ENCODE data around the gene POLR2J3. TPM values are rescaled to one million over a fixed set of nuclear protein-coding genes. Genes with fewer than 3 reads are reported as not detected.
"Not testable (repeated sequence)": the region's sequence is repeated elsewhere in the genome, so short reads cannot be mapped to it uniquely, and the experiment has no call there.

The POLR2J3 gene
- total and polyA plus RNA-seq, 10 donors = 26.9 to 67.3 (median 43.7) TPM

DNA sequence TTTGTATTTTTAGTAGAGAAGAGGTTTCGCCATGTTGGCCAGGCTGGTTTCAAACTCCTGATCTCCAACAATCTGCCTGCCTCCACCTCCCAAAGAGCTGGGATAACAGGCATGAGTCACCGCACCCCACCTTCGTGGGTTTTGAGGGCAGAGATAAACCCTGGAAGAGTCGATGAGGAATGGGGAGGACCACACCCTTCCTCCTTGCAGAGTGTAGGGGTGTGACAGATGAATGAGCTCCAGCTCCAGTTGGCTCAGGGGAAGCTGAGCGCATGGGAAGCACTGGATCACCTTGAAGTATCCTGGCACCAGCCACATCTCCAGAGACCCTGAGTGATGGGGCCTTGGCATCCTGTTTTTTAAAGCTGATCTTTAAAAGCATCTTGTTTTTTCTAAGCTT, 11.1 kb upstream of the POLR2J3 start:
- H3K27ac ChIP-seq; intact Hi-C loops (cut with DNase I; ENCODE audit: low total_unique reads); H3K9me3 ChIP-seq; H3K4me1 ChIP-seq; H3K36me3 ChIP-seq; H3K27me3 ChIP-seq (replicated peaks in 1 of 7); DNase-seq; H3K4me3 ChIP-seq: not testable (repeated sequence)
- no CpG with 5 or more reads among the region's 5 CpGs for WGBS, 5 donors

DNA sequence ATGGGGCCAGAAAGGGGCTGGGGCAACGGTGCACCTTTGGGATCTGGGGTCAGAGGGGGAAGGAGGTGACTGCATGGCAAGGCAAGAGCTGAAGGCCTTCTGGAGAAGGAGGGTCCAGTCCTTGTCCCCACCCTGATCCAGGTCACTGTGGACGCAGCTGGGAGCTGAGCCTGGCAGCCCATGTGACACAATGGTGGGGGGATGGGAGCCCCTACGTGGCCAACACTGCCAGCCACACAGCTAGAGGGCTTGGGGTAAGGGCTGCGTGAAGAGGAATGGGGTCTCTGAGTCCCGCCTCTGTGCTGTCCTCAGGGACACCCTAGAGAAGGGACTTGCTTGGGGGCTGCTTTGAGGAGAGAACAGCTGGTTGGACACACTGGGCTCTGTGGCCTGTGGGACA, 9.3 kb upstream of the POLR2J3 start:
- H3K27ac ChIP-seq; H3K36me3 ChIP-seq; intact Hi-C loops (cut with DNase I; ENCODE audit: low total_unique reads); H3K9me3 ChIP-seq; H3K4me3 ChIP-seq; H3K4me1 ChIP-seq; DNase-seq; H3K27me3 ChIP-seq (replicated peaks in 1 of 7): not testable (repeated sequence)
- no CpG with 5 or more reads among the region's 5 CpGs for WGBS, 5 donors

DNA sequence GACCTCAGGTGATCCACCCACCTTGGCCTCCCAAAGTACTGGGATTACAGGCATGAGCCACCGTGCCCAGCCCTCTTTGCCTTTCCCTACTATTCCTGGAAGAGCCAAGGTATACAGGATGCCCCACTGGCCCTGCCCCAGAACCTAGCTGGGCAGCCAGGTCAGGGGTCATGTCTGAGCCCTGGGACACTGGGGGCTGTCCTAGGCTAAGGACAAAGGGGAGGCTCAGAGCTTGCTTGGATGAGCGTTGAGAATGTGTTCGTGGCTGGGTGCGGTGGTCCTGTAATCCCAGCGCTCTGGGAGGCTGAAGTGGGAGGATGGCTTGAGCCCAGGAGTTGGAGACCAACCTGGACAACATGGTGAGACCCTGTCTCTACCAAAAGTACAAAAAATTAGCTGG, 6.1 kb upstream of the POLR2J3 start:
- H3K27ac ChIP-seq; H3K4me1 ChIP-seq; H3K4me3 ChIP-seq; H3K9me3 ChIP-seq; H3K36me3 ChIP-seq; DNase-seq; H3K27me3 ChIP-seq (replicated peaks in 1 of 7); intact Hi-C loops (cut with DNase I; ENCODE audit: low total_unique reads): not testable (repeated sequence)
- WGBS, 5 donors = 68 to 97% (median 88%) methylated on average over 1 to 5 of the region's 5 CpGs

DNA sequence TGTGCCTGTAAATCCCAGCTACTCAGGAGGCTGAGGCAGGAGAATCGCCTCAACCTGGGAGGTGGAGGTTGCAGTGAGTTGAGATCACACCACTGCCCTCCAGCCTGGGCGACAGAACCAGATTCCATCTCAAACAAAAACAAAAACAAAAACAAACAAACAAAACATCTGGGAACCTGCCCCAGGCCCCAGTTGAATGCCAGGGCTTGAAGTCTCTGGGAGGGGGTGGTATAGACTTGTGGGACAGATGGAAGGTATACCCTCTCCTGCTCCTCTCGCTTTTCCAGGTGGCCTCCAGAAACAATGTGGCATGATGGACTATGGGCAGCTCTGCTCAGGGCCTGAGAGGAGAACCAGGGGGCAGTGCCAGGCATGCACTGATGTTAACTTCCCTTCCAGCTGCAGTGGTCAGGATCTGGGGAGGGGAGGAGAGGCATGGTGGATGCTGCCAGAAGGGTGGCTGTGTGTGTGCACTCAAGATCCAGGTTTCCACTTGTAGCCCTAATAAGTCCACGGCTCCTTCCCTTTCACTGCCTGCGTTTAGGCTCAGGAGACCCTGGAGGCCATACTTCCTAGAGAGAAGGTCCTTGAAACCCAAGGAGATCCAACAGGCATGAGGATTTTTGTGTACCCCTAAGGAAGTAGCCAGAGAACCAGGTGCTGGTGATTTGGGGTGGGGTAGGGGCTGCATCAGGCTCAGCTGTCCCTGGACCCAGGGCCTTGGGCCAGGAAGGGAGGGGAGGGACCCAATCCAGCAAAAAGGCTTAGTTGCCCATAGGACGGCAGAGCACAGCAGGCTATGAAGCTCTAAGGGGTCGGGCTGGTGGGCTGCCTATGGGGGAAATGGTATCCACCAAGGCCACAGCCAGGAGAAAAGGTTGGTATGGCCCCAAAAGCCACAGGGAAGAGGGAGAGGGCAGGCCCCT, 5.2 kb upstream of the POLR2J3 start:
- H3K27me3 ChIP-seq (replicated peaks in 1 of 7); H3K36me3 ChIP-seq; H3K27ac ChIP-seq; H3K4me1 ChIP-seq; DNase-seq; H3K4me3 ChIP-seq; intact Hi-C loops (cut with DNase I; ENCODE audit: low total_unique reads); H3K9me3 ChIP-seq: not testable (repeated sequence)
- 87 to 92% (median 88%) methylated on average over 6 to 7 of the region's 7 CpGs for WGBS, 5 donors

DNA sequence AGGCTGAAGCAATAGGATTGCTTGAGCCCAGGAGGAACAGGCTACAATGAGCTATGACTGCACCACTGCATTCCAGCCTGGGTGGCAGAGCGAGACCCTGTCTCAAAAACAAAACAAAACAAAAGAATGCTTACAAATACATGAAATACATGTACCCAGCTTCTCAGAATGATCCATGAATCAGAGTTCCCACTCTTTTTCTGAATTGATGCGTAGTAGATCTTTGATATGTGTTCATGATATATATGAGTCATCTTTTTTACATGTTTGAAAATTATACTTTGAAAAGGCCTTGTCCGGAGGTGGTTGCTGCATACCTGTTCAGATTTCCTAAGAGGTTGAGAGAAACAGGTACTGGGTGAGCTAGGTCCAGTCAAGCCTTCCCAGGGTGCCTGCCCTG, 4.0 kb upstream of the POLR2J3 start:
- no CpG with 5 or more reads among the region's 3 CpGs for WGBS, 5 donors
- H3K27me3 ChIP-seq (replicated peaks in 1 of 7); H3K4me1 ChIP-seq; DNase-seq; intact Hi-C loops (cut with DNase I; ENCODE audit: low total_unique reads); H3K27ac ChIP-seq; H3K36me3 ChIP-seq; H3K4me3 ChIP-seq; H3K9me3 ChIP-seq: not testable (repeated sequence)

DNA sequence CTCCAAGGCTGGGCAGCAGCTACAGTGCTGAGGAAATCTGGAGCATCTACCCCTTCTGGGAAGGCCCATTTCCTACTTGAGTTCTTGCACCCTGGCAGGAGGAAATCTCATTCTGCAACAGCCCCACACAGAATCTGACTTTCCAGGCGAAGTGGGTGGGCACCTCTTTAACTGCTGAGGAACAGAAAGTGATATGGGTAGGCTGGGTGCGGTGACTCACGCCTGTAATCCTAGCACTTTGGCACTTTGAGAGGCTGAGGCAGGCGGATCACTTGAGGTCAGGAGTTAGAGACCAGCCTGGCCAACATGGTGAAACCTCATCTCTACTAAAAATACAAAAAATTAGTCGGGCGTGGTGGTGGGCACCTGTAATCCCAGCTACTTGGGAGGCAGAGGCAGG, 2.2 kb upstream of the POLR2J3 start:
- intact Hi-C loops (cut with DNase I; ENCODE audit: low total_unique reads); H3K36me3 ChIP-seq; H3K27ac ChIP-seq; H3K9me3 ChIP-seq; H3K4me1 ChIP-seq; H3K27me3 ChIP-seq (replicated peaks in 1 of 7); H3K4me3 ChIP-seq; DNase-seq: not testable (repeated sequence)
- WGBS, 5 donors = no CpG with 5 or more reads among the region's 6 CpGs

DNA sequence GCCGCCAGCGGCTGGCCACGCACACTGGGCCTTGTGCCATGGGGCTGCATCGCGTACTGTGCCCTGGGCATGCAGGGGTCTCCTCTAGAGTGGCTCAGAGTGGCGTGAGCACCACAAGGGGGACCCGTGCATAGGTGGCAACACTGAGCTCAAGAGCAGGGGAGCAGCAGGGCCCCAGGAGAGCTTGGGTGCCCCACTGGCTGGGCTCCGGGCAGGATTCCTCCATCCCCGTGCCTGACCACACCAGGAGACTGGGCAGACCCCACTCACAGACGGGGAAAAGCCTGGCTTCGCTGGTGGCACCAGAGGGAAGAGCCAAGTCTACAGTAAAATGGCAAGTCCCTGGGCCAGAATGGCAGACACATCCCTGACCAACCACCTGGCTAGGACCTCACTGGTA, 3.8 kb downstream of the POLR2J3 start:
- DNase-seq = peak; percentile 53
- H3K9me3 ChIP-seq; H3K27me3 ChIP-seq (replicated peaks in 1 of 7); H3K4me3 ChIP-seq; H3K27ac ChIP-seq; H3K36me3 ChIP-seq; H3K4me1 ChIP-seq; intact Hi-C loops (cut with DNase I; ENCODE audit: low total_unique reads): not testable (repeated sequence)
- 75 to 91% (median 88%) methylated on average over 3 to 4 of the region's 11 CpGs; no CpG with 5 or more reads in 1 of the 5 donors for WGBS, 5 donors

DNA sequence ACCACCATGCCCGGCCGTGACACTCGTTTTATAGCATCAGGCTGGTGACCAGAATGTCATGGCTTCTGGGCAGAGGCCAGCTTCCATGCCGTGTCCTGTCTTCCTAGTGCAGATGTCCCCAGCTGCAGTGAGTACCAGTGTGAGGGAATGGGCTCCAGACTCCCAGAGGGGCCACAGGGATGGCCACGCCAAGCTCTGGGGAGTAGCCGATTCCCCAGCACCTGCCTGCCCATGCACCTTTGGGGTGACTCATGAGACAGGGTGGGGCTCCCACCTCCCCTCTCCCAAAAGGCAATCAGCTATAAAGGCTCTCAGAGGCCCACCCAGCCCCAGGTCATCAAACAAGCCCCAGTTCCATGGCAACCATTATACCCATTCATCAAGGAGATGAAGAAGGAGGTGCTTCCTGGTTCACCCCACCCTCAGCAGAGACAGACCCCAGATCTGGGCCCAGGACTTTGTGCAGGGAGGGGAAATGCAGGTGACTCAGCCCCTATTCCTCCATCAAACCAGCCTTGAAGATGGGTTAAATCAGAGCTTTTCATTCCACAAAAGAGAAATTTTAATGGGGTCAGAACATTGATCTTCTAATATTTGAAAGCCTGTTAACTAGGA, 21.5 kb downstream of the POLR2J3 start, which contains the start of gene SPDYE2:
TSS of gene SPDYE2 (plus strand) at position 419 of the 615 bp plus-strand sequence. CDS start 2,030 bp downstream, outside the sequence.
- H3K27ac ChIP-seq; DNase-seq; H3K4me3 ChIP-seq; H3K4me1 ChIP-seq; H3K36me3 ChIP-seq; H3K27me3 ChIP-seq (replicated peaks in 1 of 7); intact Hi-C loops (cut with DNase I; ENCODE audit: low total_unique reads); H3K9me3 ChIP-seq: not testable (repeated sequence)
- no CpG with 5 or more reads among the region's 6 CpGs for WGBS, 5 donors

DNA sequence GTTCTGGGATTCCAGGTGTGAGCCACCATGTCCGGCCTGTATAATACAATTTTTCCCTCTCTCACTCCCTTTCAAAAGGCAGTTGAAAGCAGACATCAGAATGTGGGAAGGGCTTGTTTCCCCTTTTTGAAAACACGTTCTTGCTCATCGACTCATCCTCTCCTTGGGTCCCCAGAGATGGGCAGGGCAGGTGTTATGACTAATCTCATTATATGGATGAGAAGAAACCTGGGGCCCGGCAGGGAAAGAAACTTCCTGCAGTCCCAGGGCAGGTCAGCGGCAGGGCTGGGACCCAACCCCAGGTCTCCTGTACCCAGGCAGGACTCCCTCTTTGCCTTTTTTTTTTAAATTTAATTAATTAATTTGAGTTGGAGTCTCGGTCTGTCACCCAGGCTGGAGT, 26.0 kb downstream of the POLR2J3 start:
- H3K27me3 ChIP-seq (replicated peaks in 1 of 7); H3K9me3 ChIP-seq; H3K27ac ChIP-seq; H3K4me1 ChIP-seq; H3K4me3 ChIP-seq; intact Hi-C loops (cut with DNase I; ENCODE audit: low total_unique reads); H3K36me3 ChIP-seq; DNase-seq: not testable (repeated sequence)
- WGBS, 5 donors = 67 to 86% (median 82%) methylated on average over 1 to 2 of the region's 6 CpGs; no CpG with 5 or more reads in 1 of the 5 donors

DNA sequence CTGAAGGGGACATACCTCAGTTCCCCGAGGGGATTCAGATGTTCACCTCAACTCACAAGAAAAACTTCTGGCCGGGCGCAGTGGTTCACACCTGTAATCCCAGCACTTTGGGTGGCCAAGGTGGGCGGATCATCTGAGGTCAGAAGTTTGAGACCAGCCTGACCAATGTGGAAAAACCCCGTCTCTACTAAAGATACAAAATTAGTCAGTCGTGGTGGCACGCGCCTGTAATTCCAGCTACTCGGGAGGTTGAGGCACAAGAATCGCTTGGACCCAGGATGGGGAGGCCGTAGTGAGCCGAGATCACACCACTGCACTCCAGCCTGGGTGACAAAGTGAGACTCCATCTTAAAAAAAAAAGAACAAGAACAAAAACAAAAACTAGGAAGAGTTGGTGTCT, 27.1 kb downstream of the POLR2J3 start:
- WGBS, 5 donors = 80 to 87% (median 85%) methylated on average over 6 to 9 of the region's 12 CpGs; no CpG with 5 or more reads in 2 of the 5 donors
- H3K4me1 ChIP-seq = not testable (repeated sequence)

DNA sequence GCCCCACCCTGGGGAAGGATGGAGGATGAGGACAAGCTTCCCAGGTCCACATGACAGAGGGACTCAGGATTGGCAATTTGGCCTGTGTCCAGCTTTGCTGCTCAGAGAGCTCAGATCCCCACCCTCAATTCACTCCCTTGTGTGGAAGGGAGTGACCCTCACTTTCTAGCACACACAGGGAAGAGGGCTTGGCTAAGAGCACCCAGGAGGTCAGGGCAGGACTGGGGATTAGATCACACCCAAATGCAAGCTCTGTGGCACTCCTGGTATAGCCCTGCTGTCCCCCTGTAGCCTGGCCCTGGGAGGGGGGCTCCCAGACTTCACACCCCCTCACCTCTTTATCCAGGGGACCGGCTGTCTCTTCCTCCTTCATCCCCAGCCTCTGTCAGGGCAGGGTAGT, 28.0 kb downstream of the POLR2J3 start:
- H3K27me3 ChIP-seq (replicated peaks in 1 of 7); H3K9me3 ChIP-seq; H3K36me3 ChIP-seq; H3K4me1 ChIP-seq; intact Hi-C loops (cut with DNase I; ENCODE audit: low total_unique reads); H3K27ac ChIP-seq; H3K4me3 ChIP-seq; DNase-seq: not testable (repeated sequence)
- WGBS, 5 donors = no CpG with 5 or more reads among the region's 1 CpG

More for the DNA sequence above, 27.1 kb downstream of the POLR2J3 start:
- intact Hi-C loops (cut with DNase I; ENCODE audit: low total_unique reads); H3K36me3 ChIP-seq; H3K27me3 ChIP-seq (replicated peaks in 1 of 7); H3K9me3 ChIP-seq; DNase-seq; H3K4me3 ChIP-seq; H3K27ac ChIP-seq: not testable (repeated sequence)
